Renal cortex interstitium (tissue), 11 donors: ENCODE data around the gene FNTB. TPM values are rescaled to one million over a fixed set of nuclear protein-coding genes. Genes with fewer than 3 reads are reported as not detected.

Experiments used
- DNase-seq, 11 donors: peaks; one replicate each; pipeline ENCODE4 v3.0.0-alpha.2; 2013; ENCODE audit warnings: low read depth in 9 of 11, low spot score in 4 of 11; ENCODE audit errors: extremely low read depth in 1 of 11
- polyA plus RNA-seq, 3 donors: library from polyadenylated mRNA; unstranded; fragments of 120-200 nt; gene quantifications; one replicate each; pipeline ENCODE4 v1.2.1, GENCODE V29; 2013; ENCODE audit not compliant: insufficient read length in 3 of 3

FNTB gene
- polyA plus RNA-seq, 3 donors, result 30.0 to 34.7 (median 33.4) TPM

DNA sequence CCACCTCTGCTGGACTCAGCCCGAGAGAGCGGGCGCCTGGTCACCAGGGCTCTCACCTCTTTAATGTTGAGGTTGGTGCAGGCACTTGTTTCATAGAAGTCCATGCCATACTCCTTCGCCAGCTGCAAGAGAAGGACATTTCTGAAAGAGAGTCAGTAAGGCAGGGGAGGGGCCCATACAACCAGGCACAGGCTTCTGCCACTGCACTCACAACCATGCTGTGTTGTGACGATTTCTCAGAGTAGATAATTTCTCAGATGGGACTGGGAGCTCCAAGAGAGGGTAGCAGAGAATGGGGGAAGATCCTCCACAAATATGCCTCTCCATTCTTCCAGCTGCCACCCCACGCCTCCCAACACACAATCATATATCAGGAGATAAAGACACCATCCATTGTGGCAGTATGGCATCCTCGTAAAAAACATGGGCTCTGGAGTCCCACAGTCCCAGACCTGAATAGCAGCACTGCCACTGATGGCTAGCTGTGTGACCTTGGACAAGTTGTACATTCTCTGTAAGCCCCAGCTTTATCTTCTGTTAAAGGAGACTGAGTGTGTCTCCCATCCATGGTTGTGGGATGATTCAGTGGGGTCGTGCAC, 38.0 kb upstream of the FNTB start:
- DNase-seq, result no peak

DNA sequence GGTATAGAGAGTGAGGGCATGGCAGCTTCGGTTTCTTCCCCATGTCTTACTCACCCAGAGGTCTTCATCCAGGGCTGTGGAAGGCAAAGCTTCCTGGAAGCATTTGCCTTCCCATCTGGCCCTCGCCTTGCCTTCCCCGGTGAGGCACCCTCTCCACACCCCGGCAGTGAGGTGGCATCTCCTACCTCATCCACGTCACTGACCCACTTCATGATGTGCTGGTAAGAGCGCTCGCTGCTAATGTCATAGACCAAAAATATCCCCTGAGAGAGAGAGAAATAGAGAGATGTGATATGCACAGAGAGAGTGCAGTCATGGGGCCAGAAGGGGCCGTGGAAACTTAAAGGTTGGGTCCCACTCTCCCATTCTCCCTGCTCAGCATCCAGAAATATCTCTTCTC, 35.8 kb upstream of the FNTB start:
- no peak for DNase-seq

DNA sequence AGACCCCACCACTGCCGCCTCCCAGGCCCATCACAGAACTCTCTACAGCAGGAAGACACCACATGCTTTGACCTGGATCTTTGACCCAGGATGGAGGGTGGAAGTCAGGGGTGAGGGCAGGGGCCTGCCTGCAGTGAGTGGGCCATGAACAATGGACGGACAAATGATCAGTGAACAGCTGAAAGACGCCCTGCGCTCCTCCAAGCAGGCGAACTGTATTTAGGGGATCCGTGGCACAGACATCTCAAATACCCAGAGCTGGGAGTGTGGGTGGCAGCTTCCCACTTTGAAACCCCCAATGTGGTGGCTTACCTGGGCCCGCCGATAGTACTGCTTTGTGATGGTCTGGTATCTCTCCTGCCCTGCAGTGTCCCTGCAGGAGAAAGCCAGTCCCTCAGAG, 35.4 kb upstream of the FNTB start:
- no peak for DNase-seq

DNA sequence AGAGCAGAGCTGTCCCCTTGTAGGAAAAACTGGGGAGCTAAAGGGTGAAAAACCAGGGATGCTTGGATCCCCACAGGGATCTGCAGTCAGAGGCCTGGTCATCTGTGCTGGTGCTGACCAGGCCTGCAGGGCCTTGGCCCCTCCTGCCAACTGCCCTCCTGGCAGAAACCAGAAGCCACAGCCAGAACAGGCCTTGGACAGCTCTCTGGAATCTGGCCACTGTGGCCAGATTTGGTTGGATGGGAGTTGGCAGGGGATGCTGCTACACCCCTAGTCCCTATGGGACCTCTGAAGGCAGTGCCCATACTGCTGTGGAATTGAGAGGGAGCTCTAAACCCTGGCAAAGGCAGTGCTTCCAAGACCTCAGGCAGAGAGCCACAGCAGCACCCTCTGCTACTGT, 35.0 kb upstream of the FNTB start:
- no peak for DNase-seq

DNA sequence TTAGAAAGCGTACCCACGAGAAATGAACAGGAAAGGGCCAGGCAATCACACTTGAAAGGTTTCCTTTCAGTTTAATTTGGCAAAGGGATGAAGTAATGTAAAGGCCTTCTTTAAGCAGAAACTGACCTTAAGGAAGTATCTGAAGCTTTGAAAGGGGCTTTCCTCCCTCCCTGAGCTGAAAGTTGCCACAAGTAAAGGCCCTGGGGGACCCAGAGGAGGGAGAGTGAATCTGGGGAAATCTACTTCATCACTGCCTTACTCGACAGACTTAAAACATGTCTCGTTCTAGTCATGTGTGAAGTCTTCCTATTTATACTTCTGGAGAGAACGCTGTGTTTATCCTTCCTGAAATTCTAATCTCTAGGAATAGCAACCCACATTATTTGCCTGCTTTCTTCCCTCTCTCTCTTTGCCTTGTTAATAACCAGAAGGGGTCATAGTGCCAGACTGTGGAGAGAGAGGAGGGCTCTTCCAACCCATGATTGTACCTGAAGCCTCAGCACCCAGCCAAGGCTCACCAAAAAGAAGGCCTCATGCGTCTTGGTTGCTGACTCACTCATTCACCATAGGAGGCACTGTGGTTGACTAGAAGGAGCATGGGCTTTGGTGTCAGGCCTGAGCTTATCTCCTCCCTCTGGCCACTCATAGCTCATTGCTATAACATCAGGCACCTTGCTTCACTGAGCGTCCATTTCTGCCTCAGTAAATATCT, 33.9 kb upstream of the FNTB start:
- DNase-seq, result no peak

DNA sequence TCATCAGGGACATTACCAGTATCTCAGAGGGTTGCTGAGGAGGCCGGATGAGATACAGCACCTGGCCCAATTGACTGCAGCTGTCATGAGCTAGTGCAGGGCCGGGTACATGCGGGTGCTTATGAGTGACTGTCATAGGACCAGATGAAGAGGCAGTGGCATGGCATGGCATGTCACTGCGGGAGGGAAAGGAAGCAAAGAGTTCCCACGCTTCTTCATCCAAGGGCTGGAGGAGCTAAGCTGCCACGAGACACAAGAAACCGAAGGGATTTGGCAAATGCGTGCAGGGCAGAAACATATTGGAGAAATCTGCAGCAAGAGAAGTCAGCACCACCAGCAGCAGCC, 33.4 kb upstream of the FNTB start:
- DNase-seq, result no peak

- DNase-seq, result no peak
Measured at GRCh38 chr14:64953661-64954060, 33.0 kb upstream of the FNTB start.

- no peak for DNase-seq
Measured at GRCh38 chr14:64954491-64955240, 32.0 kb upstream of the FNTB start.

DNA sequence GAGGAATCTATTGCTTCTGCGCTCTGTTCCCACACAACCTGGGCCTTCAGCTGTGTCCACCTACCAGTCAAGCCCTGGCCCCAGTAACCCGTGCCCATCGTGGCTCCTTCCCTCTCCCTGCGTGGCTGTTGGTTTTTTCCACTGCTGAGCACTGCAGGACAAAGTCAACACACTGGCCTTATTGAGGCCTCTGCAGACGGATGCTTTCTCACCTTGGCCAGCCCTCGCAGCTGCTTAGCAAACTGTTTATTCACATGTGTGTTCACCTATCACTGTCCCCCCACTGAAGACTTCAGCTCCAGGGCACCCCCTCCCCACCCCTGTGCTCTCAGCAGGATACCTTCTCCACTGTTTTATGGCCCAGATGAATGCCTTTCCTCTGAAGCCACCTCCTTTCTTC, 31.4 kb upstream of the FNTB start:
- DNase-seq, result no peak

DNA sequence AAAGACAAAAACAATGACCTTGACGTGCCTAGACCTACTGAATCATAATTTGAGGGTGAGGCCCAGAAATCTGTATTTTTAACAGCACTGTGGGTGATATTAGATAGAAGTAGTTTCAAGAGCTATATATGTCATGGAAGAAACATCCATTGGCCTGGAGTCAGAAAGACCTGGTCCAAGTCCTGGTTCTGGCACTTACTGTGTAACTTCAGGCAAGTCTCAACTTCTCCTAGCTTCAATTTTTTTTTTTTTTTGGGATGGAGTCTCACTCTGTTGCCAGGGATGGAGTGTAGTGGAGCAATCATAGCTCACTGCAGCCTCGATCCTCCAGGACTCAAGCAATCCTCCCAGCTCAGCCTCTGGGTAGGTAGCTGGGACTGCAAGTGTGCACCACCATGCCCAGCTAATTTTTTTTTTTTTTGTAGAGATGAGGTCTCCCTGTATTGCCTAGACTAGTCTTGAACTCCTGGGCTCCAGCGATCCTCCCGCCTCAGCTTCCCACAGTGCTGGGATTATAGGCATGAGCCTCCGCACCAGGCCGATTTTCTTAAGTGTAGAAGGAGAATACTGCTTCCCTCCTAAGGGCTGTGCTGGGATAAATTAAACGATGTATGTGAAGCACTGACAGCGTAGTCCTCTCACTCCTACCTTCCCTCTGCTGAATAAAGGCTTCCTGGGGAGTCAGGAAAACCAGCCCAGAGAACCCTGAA, 29.8 kb upstream of the FNTB start:
- no peak for DNase-seq

DNA sequence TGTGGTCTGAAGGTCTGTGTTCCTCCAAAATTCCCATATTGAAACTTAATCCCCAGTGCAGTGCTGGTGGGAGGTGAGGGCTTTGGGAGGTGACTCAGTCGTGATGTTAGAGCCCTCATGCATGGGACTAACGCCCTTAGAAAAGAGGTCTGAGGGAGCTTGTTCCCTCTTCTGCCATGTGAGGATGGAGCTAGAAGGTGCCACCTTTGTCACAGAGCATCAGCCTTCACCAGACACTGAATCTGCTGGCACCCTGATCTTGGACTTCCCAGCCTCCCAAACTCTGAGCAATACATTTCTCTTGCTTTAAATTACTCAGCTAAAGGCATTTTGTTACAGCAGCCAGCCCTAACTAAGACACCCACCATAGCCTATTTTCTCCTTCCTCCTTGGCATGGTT, 28.5 kb upstream of the FNTB start:
- no peak for DNase-seq

DNA sequence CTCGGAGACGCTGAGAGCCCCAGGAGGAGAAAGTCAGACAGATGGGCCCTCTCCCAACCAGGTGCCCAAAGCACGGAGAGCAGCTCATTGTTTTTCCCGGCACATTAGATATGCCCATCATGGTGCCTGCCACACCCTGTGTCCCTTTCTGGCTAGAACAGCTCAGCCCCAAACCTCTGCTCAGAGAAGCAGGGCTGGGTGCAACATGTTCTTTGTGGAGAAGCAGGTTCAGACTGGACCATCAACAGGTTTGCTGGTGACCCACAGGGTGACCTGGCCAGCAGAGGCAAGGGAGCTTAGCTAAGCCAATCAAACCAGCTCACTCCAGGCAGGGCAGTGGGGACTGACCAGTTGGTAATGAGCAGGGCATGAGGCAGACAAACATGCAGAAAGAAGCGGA, 28.0 kb upstream of the FNTB start:
- DNase-seq, result no peak

DNA sequence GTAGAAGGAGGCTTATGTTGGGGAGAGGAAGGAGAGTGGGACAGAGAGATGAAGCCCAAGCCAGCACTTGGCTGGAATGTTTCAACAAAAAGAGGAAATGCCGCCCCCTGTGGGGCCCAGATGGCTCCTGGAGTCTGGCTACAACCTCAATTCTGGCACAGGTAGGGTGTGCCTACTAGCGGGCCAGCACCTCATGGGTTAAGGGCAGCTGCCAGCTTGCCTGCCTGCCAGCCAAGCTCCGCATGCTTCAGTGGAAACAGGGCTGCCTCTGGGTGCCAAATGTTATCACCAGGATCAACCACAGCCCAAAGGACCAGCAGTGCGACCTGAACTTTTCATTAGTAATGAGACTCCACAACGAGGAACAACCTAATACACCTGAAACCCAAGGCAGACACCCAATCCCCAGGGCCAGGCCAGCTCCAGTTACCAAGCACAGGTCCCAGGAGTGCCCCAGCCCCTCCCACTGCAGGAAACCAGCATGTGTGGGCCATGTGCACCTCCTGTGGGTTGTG, 25.9 kb upstream of the FNTB start:
- DNase-seq, result no peak

DNA sequence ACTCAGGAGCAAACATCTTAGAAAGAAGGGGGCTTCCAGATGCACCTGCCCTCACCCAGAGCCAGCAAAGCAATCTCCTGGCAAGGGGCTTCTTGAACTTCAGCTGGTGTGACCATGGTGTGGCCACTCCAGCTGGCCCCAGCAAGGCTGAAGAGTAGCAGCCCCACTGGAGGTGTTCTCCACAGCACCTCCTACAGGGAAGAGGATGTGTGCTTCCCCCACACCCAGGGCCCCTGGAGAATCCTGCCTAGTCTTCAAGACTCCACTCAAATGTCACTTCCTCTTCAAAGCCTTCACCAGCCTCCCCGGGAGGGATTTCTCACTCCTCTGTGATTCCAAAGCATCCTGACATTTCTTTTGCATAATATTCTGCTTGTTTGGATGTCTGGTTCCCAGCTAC, 23.1 kb upstream of the FNTB start:
- no peak for DNase-seq

DNA sequence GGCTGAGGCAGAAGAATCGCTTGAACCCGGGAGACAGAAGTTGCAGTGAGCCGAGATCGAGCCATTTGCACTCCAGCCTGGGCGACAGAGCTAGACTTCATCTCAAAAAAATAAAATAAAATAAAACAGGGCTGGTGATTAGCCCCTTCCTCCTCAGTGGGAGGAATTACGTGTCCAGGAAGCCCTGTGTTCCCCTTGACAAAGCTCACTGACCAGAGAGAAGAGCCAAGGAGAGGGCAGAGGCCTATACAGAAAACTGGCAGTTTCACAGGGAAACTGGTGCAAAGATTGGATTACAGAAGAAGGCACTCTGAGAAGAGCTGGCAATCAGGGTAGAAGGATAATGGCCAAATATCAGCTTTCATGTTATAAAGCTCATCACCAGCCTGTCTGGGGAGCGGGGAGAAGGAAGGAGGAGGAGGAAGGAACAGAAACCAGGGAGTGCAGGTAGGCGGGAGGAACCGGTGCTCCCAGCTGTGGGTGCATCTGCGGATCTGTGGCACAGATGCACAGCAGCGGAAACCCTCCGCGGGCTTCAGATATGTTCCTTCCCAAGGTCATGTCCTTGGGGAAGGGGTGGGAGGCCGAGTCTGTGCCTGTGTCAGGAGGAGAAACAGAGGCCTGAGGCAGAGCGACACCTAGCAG, 21.2 kb upstream of the FNTB start:
- no peak for DNase-seq

DNA sequence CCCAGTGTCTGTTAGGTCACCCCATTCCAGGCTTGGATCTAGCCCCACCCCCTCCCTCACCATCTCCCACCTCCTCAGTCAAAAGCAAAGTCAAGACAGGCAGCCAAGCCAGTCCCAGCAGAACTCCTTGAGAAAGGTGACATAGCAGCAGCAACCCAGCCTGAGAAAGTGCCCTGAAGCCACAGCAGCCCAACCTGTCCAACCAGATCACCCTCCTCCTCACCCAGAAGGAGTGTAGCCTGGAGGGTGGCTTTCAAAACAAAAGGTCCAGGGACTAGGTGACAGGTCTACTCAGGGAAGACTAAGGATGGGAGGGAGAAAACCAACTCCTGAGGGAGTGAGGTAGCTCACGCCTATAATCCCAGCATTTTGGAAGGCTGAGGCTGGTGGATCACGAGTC, 19.7 kb upstream of the FNTB start:
- no peak for DNase-seq

- DNase-seq, result no peak
Measured at GRCh38 chr14:64968167-64968566, 18.5 kb upstream of the FNTB start.

DNA sequence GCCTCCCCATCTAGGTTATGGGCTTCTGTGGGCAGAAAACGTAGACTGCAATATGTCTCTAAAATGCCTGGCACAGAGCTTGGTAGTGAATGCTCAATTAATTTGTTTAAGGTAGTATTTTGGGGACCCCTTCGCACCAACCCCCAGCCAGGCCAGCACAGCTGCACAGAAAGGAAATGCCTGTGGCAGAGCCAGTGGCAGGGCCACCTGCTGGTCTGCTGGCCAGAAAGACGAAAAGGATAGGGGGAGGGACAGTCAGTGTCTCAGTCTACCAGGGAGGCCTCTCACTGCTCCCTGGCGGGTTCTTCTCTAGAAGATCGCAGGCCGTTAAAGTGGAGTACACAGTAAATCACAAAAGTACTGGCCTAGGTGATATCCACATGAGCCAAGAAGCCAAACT, 18.0 kb upstream of the FNTB start:
- no peak for DNase-seq

DNA sequence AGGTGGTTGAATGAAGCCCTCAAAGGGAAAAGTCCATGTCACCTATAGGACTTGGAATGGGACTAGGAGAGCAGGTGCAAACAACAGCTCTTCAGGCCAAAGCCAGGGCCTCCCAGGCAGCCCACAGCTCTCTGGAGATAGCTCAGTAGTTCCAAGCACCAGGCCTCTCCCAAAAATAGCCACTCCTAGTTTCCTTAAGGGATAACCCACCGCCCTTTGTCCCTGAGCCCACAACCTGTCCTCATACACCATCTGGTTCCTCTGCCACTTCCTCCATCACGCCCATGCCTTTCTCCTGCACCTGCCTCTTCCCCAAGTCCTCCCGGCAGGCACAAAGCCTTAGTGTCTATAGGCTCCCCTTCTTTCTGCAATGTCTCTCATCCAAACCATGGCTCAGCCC, 16.7 kb upstream of the FNTB start:
- DNase-seq, result no peak
